ENCODE results near the gene STPG1.

STPG1 gene

DNA sequence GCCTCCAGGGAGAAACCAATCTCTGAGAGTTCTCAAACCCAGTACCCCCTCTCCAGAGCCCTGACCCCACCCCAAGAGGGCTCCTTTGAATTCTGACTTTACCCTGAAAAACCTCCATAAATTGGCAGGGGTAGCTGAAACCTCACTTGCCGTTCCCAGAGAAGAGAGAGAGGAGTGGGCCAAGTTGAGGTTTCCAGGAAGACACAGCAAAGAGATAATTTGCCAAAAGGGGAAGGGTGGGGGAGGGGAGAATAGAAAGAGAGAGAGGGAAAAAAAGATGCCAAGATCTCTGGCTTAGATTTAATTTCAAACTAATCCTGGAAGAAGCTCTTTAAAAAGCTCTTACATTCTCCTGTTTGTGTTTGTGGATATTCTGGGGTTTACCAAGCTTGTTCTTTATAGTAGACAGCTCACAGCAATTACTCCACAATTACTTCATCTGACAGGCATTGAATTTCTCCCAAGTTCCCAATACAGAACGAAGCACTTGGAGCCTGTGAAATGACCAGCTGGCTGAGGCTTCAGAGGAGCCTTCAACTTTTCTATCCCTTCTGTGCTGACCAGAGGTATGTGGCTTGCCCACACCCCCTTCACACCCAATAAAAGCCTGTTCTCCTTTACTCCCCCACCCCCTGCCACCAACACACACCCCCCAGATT lies 95.5 kb downstream of the STPG1 start:
- no peak for DNase-seq (ENCODE audit: low spot score)

DNA sequence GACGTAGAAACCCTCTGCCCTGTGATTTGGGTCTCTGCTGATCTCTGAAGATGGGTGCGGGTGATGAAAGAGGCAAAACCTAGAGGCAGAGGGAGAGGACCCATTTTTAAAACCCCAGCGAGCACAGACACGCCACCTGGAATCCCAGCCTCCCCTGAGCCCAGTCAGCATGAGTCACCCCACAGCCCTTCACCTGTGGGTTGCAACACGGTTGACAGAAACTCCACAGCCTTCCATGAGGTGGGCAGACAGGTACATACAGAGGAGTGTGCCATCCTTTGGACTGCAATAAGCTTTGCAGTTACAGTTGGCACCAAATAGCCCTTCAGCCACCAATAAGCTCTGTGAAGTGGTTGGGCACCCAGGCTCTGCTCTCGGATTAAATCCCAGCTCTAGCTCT lies 96.5 kb downstream of the STPG1 start:
- no peak for DNase-seq (ENCODE audit: low spot score)

DNA sequence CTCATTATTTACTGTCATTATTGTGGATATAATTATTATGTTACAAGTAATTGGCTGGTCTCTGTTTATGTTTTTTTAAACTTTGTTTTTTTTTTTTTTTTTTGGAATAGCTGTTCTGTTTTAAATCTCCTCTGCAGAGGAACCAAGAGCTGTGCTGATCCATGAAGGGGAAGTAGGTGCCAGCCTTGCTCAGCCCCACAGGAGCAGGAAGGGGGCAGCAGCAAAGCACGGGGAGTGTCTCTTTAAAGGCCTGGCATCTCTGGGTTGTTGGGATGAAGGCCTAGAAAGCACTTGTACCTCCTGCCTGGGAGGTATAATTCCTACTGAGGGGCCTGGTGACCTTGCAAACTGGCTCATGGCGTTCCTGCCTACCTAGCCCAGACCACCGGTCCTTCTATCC lies 96.9 kb downstream of the STPG1 start:
- DNase-seq (ENCODE audit: low spot score) = no peak

DNA sequence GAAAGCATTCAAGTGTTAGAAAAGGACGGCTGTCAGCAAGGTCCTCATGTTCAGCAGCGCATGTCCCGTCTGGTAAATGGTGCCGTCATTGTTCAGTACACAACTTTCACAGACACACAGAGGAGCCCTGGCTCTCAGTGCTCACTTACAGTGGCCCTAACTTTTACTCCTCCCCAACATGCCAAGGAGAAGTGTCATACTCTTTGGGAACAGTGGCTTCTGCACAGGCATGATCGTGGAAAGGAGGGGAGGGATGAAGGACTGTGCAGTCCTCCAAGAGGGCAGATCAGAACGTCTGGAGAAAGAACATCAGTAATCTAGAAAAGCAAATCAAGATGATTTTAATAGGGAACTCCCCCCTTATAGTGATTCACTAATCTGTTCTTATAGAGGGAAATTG lies 98.2 kb downstream of the STPG1 start:
- DNase-seq (ENCODE audit: low spot score) = no peak

DNA sequence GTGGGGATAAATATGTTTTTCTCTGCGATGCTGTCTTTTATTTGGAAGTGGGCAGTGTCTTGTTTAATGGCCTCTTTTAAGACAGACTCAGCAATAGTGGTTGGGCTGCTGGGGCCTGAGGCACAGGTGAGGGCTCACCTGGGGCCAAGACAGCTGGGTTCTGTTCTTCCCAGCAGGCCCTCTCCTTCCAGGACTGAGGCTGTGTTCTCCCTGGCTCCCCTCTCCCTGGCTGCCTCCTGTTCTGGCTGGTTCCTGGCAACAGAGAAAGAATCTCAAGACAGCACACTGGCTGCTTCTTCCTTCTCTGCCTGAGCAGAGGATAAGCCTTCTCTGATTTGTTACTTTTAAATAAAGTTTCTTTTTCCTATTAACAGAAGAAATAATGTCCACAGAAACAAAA lies 101.8 kb downstream of the STPG1 start:
- DNase-seq (ENCODE audit: low spot score) = no peak

DNA sequence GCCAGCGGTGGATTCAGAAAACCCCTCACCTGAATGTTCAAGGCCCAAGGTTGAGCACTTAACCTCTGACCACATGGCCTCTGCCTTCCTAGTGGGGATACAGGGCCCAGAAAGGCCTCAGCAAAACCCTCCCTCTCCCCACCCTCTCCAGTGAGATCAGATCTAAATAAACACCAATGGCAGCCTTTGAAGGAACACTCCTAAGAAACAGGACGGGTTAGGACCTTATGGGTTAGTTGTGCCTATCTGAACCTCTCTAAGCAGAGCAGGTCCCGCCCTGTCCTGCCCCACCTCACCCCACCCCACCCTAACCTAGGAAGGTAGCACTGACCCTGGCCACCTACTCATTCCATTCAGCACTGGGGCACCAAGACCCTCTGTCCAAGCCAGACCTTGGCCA lies 102.3 kb downstream of the STPG1 start:
- no peak for DNase-seq (ENCODE audit: low spot score)

DNA sequence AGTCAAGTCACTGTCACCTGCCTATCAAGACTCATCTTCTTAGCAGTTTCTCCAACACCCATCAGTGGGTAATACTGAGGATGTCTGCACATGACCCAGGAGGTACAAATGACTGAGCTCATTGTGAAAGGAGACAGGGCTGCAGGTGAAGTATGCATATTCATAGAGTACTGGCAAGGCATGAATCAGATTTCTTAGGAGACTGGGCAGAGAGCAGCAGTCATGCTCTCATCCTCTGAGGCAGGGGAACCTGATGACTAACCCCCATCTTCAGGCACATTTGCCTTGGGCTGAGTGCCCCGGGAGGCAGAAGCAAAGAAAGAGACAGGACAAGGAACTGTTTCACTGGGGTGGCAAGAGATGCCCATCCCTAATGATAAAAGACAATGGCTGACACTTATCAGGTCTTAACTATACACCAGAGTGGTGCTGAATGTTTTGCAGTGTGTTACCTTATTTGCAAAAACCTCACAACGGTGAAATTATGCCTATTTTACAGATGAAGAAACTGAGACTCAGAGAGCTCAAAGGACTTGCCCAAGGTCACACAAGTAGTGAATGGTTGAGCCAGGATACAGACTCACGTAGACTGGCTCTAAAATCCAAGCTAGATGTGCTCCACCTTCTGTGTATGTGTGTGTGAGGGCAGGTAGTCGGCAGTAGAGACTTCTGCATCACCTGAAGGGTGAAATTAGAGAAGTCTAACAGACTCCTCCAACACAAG lies 103.7 kb downstream of the STPG1 start:
- no peak for DNase-seq (ENCODE audit: low spot score)

DNA sequence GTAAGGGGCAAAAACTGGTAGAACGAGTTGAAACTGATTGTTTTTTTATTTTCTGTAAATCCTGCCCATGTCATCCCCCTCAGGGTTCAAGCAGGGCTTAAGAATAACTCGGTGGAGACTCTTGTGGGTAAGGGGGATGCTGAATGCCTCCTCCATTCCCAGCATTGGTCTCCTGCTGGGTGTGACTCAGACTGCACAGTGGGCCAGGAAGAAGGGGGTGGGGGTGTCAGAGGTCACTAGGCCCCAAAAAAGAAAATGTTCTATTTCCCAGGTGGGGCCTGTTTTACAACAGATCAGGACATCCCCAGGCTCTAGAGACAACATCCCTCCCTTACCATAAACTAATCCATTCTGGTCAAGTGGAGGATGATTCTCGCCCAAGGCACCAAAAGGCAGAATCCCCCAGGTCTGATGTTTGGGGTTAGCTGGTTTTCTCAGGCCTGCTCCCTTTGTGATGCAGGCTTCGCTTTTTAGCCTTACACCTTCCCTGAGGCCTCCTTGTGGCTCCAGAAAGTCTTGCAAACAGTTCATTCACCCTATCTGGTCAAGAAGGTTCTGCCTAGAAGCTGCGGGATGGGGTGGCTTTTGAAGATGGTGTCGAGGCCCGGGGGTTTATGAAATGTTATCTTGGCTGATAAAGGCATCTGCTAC lies 105.1 kb downstream of the STPG1 start:
- no peak for DNase-seq (ENCODE audit: low spot score)
